ENCODE measurements around the gene VAT1L. TPM values are rescaled to one million over a fixed set of nuclear protein-coding genes. Genes with fewer than 3 reads are reported as not detected.

VAT1L gene
- total and polyA plus RNA-seq, 2 donors (not counting 3 experiments of a cell fraction or from before 2014, with no cell fraction given): 0.46 to 1.5 TPM

- Histone ChIP-seq H3K4me3 (replicated peaks in 1 of 3; ENCODE audit: insufficient read depth in 1 of 3, low read depth in 1 of 3, low read length in 3 of 3) (no peak overlapping the region), H3K79me2 (ENCODE audit: control insufficient read depth, insufficient read depth, low read length) (no peaks in the 10 kb centered on the region), H3K27ac (ENCODE audit: insufficient read depth, low read depth, low read length) (no peak overlapping the region), H3K4me2 (ENCODE audit: insufficient read depth, low read length) (no peak overlapping the region), H3K9me3 (replicated peaks; ENCODE audit: control insufficient read depth, insufficient read depth, low read length) (no peaks in the 10 kb centered on the region), H3K4me1 (ENCODE audit: control insufficient read depth, extremely low read depth, insufficient read depth, low read length) (no peaks in the 10 kb centered on the region), H3K9me1 (replicated peaks; ENCODE audit: control insufficient read depth, extremely low read depth, insufficient read depth, low read length) (no peaks in the 10 kb centered on the region), H2AFZ (ENCODE audit: low read depth, low read length) (no peak overlapping the region), H3K36me3 (ENCODE audit: control insufficient read depth in 2 of 2, extremely low read depth in 1 of 2, insufficient read depth in 2 of 2, low read length in 2 of 2) (no peaks in the 10 kb centered on the region), H3K9ac (replicated peaks; ENCODE audit: extremely low read depth, insufficient read depth, low read length) (no peak overlapping the region), H3K27me3 (ENCODE audit: control insufficient read depth in 2 of 2, insufficient read depth in 2 of 2, low read length in 2 of 2) (no peaks in the 10 kb centered on the region), H4K20me1 (replicated peaks; ENCODE audit: control insufficient read depth, extremely low read depth, insufficient read depth, low read length) (no peaks in the 10 kb centered on the region)
- DNase-seq (ENCODE audit: low read depth, low spot score) (no peak), FAIRE-seq (no peak)
- intact Hi-C loops (cut with micrococcal nuclease) (no loop called here), dilution Hi-C loops (cut with MboI; ENCODE audit: extremely low pct_ligation_motif_present, low sequenced_read_pairs) (no loop called here)
- ChIA-PET CTCF (no interaction called here), POLR2A (no interaction called here)
- TF ChIP-seq MYC (IDR thresholded peaks at IDR 0.05; ENCODE audit: low read depth, low read length): no peak
- TF ChIP-seq EZH2 (IDR thresholded peaks at IDR 0.05; ENCODE audit: borderline replicate concordance, low read depth, low read length, severe bottlenecking): no peak
- no peak for TF ChIP-seq POLR2A (IDR thresholded peaks at IDR 0.05; ENCODE audit: low read depth, low read length)
- no peak for TF ChIP-seq JUN (IDR thresholded peaks at IDR 0.05; ENCODE audit: borderline replicate concordance, insufficient read depth, insufficient read length, low read depth)
- no peak for TF ChIP-seq POLR2AphosphoS5 (IDR thresholded peaks at IDR 0.05; ENCODE audit: insufficient read depth, low read depth, low read length)
- TF ChIP-seq, protein P1, sequence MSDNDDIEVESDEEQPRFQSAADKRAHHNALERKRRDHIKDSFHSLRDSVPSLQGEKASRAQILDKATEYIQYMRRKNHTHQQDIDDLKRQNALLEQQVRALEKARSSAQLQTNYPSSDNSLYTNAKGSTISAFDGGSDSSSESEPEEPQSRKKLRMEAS (IDR thresholded peaks at IDR 0.05; ENCODE audit: insufficient read depth, insufficient read length): no peak
- no peak for TF ChIP-seq GATA2 (IDR thresholded peaks at IDR 0.05; ENCODE audit: insufficient read depth, insufficient read length, low read depth, low read length)
- TF ChIP-seq, protein P2, sequence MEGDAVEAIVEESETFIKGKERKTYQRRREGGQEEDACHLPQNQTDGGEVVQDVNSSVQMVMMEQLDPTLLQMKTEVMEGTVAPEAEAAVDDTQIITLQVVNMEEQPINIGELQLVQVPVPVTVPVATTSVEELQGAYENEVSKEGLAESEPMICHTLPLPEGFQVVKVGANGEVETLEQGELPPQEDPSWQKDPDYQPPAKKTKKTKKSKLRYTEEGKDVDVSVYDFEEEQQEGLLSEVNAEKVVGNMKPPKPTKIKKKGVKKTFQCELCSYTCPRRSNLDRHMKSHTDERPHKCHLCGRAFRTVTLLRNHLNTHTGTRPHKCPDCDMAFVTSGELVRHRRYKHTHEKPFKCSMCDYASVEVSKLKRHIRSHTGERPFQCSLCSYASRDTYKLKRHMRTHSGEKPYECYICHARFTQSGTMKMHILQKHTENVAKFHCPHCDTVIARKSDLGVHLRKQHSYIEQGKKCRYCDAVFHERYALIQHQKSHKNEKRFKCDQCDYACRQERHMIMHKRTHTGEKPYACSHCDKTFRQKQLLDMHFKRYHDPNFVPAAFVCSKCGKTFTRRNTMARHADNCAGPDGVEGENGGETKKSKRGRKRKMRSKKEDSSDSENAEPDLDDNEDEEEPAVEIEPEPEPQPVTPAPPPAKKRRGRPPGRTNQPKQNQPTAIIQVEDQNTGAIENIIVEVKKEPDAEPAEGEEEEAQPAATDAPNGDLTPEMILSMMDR (IDR thresholded peaks at IDR 0.05; ENCODE audit: extremely low read depth in 1 of 2, insufficient read depth in 1 of 2, low read depth in 1 of 2, low read length in 2 of 2): no peak
- TF ChIP-seq FOS (IDR thresholded peaks at IDR 0.05; ENCODE audit: borderline replicate concordance, insufficient read depth, low read length): no peak
- no TSS peak for BruUV-seq (replicated peaks)
Measured at GRCh38 chr16:77925531-77925930, 137.2 kb downstream of the VAT1L start.
